IMR-90 (cell line): ENCODE results near the gene ADGRG3. TPM values are rescaled to one million over a fixed set of nuclear protein-coding genes. Genes with fewer than 3 reads are reported as not detected.

ENCODE experiments used
- ATAC-seq: fragments of 200-7000 bp; cut with Tn5 transposase; 2 replicates; pipeline ENCODE4 v1.9.1; 2020; ENCODE audit warnings: low read depth, mild to moderate bottlenecking, moderate library complexity
- BruUV-seq: library from RNA; stranded (reverse); fragments of 400-500 nt; replicated peaks from 2 replicates; lab custom pipeline; 2021; lab: Mats Ljungman, UMichigan
- CTCF ChIA-PET: fragments of 300-600 bp; formaldehyde crosslinking; extraction: SDS; loops from one replicate; lab custom pipeline; 2021; ENCODE audit warnings: antibody characterized with exemption; lab: Yijun Ruan, JAX
- POLR2A ChIA-PET: fragments of 300-600 bp; sonication (Branson Sonifier 250); formaldehyde crosslinking; loops from one replicate; lab custom pipeline; 2022; ENCODE audit warnings: antibody characterized with exemption; ENCODE audit not compliant: unreplicated experiment; lab: Charles Lee
- DNase-seq: peaks from one replicate; pipeline ENCODE4 v3.0.0; 2013
- H2AFZ ChIP-seq: replicated peaks from 2 replicates; pipeline ENCODE3; 2013; ENCODE audit warnings: low read length, mild to moderate bottlenecking; ENCODE audit not compliant: poor library complexity
- H2AK5ac ChIP-seq: 2 replicates; pipeline ENCODE4 v1.6.1; 2013; ENCODE audit warnings: low read depth, low read length, inconsistent platforms
- H2AK9ac ChIP-seq: replicated peaks from 2 replicates; pipeline ENCODE3; 2013; ENCODE audit warnings: mild to moderate bottlenecking, low read depth, low read length, moderate library complexity; ENCODE audit not compliant: poor library complexity
- H2BK120ac ChIP-seq: 2 replicates; pipeline ENCODE4 v1.6.1; 2013; ENCODE audit warnings: low read depth, low read length, inconsistent platforms
- H2BK15ac ChIP-seq: 3 replicates; pipeline ENCODE4 v1.6.1; 2013; ENCODE audit warnings: low read depth, low read length, inconsistent platforms
- H2BK20ac ChIP-seq: 2 replicates; pipeline ENCODE4 v1.6.1; 2013; ENCODE audit warnings: low read depth, mild to moderate bottlenecking, inconsistent platforms, low read length, moderate library complexity
- H2BK5ac ChIP-seq: 2 replicates; pipeline ENCODE4 v1.6.1; 2013; ENCODE audit warnings: mild to moderate bottlenecking, low read depth, low read length, inconsistent platforms; ENCODE audit not compliant: poor library complexity, severe bottlenecking
- H3K14ac ChIP-seq: replicated peaks from 2 replicates; pipeline ENCODE4 v1.6.1; 2013; ENCODE audit warnings: low read depth, low read length, inconsistent platforms
- H3K18ac ChIP-seq: 2 replicates; pipeline ENCODE4 v1.6.1; 2013; ENCODE audit warnings: low read depth, low read length, control low read depth
- H3K23ac ChIP-seq: 2 replicates; pipeline ENCODE4 v1.6.1; 2013; ENCODE audit warnings: low read depth, low read length, inconsistent platforms
- H3K27ac ChIP-seq: 2 replicates; pipeline ENCODE4 v1.5.1; 2013; ENCODE audit warnings: mild to moderate bottlenecking, control low read depth, low read length; ENCODE audit not compliant: insufficient read depth
- H3K27me3 ChIP-seq: 2 replicates; pipeline ENCODE4 v1.6.1; 2013; ENCODE audit warnings: low read length; ENCODE audit not compliant: control insufficient read depth, insufficient read depth
- H3K36me3 ChIP-seq: 2 replicates; pipeline ENCODE4 v1.6.1; 2013; ENCODE audit warnings: low read length, mixed read lengths; ENCODE audit not compliant: control insufficient read depth, insufficient read depth
- H3K4ac ChIP-seq: 2 replicates; pipeline ENCODE4 v1.6.1; 2013; ENCODE audit warnings: low read depth, low read length, inconsistent platforms
- H3K4me1 ChIP-seq: 2 replicates; pipeline ENCODE4 v1.6.1; 2013; ENCODE audit warnings: low read length, mixed read lengths; ENCODE audit not compliant: control insufficient read depth, insufficient read depth
- H3K4me2 ChIP-seq: 2 replicates; pipeline ENCODE4 v1.6.1; 2013; ENCODE audit warnings: low read depth, mild to moderate bottlenecking, control low read depth, low read length, moderate library complexity
- H3K4me3 ChIP-seq: 2 replicates; pipeline ENCODE4 v1.5.1; 2013; ENCODE audit warnings: low read depth, mild to moderate bottlenecking, control low read depth, low read length, moderate library complexity; ENCODE audit not compliant: insufficient read depth
- H3K56ac ChIP-seq: 2 replicates; pipeline ENCODE4 v1.6.1; 2013; ENCODE audit warnings: low read length, inconsistent platforms; ENCODE audit not compliant: insufficient read depth; ENCODE audit errors: extremely low read depth
- H3K79me1 ChIP-seq, 2 experiments: 2 replicates each; pipeline ENCODE4 v1.6.1; 2013; ENCODE audit warnings: low read length in 2 of 2, inconsistent platforms in 1 of 2, low read depth in 1 of 2
- H3K9ac ChIP-seq: 2 replicates; pipeline ENCODE4 v1.6.1; 2013; ENCODE audit warnings: low read depth, low read length, control low read depth
- H3K9me1 ChIP-seq: 2 replicates; pipeline ENCODE4 v1.6.1; 2013; ENCODE audit warnings: low read length, inconsistent platforms; ENCODE audit not compliant: insufficient read depth
- H3K9me3 ChIP-seq: 2 replicates; pipeline ENCODE4 v1.6.1; 2013; ENCODE audit warnings: low read length; ENCODE audit not compliant: control insufficient read depth, insufficient read depth
- H4K20me1 ChIP-seq: 2 replicates; pipeline ENCODE4 v1.6.1; 2013; ENCODE audit warnings: low read length, inconsistent platforms; ENCODE audit not compliant: insufficient read depth
- H4K5ac ChIP-seq: 2 replicates; pipeline ENCODE4 v1.6.1; 2013; ENCODE audit warnings: mild to moderate bottlenecking, low read depth, low read length, control low read depth
- H4K8ac ChIP-seq, 2 experiments: 2 replicates each; pipeline ENCODE4 v1.6.1; 2013; ENCODE audit warnings: low read depth in 2 of 2, low read length in 2 of 2, control low read depth in 1 of 2, inconsistent platforms in 1 of 2
- H4K91ac ChIP-seq: 2 replicates; pipeline ENCODE4 v1.6.1; 2013; ENCODE audit warnings: low read depth, low read length, inconsistent platforms; ENCODE audit not compliant: insufficient read depth
- BHLHE40 ChIP-seq: fragments of 150-350 bp; IDR thresholded peaks from 2 replicates; pipeline ENCODE4 v1.6.1; 2016; ENCODE audit warnings: mild to moderate bottlenecking, low read depth, low read length
- CHD1 ChIP-seq: IDR thresholded peaks from 2 replicates; pipeline ENCODE4 v1.6.1; 2012; ENCODE audit warnings: low read depth, low read length, improper control_type of control experiment
- MAFK ChIP-seq: IDR thresholded peaks from 2 replicates; pipeline ENCODE4 v1.6.1; 2012; ENCODE audit warnings: low read depth, low read length, improper control_type of control experiment
- MXI1 ChIP-seq: IDR thresholded peaks from 2 replicates; pipeline ENCODE4 v1.6.1; 2012; ENCODE audit warnings: low read depth, mild to moderate bottlenecking, low read length, moderate library complexity, borderline replicate concordance
- RAD21 ChIP-seq: IDR thresholded peaks from 2 replicates; pipeline ENCODE4 v1.6.1; 2012; ENCODE audit warnings: low read length, improper control_type of control experiment
- RCOR1 ChIP-seq: IDR thresholded peaks from 2 replicates; pipeline ENCODE4 v1.6.1; 2012; ENCODE audit warnings: mild to moderate bottlenecking, low read length, improper control_type of control experiment; ENCODE audit not compliant: insufficient replicate concordance
- SMC3 ChIP-seq: fragments of 150-350 bp; IDR thresholded peaks from 2 replicates; pipeline ENCODE4 v1.6.1; 2016; ENCODE audit warnings: low read depth, mild to moderate bottlenecking, antibody characterized with exemption, low read length, moderate library complexity
- WGBS, 2 experiments: methylation state at CpG; one replicate each; pipeline versions ENCODE4 v1.1.5 to v1.1.7; 2013; ENCODE audit warnings: missing lambda C conversion rate in 2 of 2; ENCODE audit not compliant: insufficient read length in 1 of 2; ENCODE audit errors: extremely low coverage in 2 of 2; 5-methylcytosine and 5-hydroxymethylcytosine counted together
- dilution Hi-C: fragments of 300-500 bp; cut with HindIII; formaldehyde crosslinking; loops from one replicate; pipeline ENCODE4 v1.14.3; 2018; ENCODE audit warnings: low sequenced_read_pairs; ENCODE audit not compliant: unreplicated experiment
- in situ Hi-C: fragments of 300-500 bp; cut with MboI; formaldehyde crosslinking; loops from 3 replicates; pipeline ENCODE4 v1.14.3; 2019; ENCODE audit warnings: low sequenced_read_pairs, inconsistent platforms, mixed read lengths
- intact Hi-C: fragments of 100-400 bp; cut with micrococcal nuclease; formaldehyde crosslinking; loops from 2 replicates; pipeline ENCODE4 v1.10.0; 2022
- polyA plus RNA-seq, 3 experiments: library from polyadenylated mRNA; depleted of rRNA; stranded (reverse); fragments of >200 nt; gene quantifications; 2 replicates each; pipeline ENCODE4 v1.2.3, GENCODE V29; 2012; ENCODE audit warnings: low replicate concordance in 1 of 3
- total RNA-seq: library from RNA; depleted of rRNA; stranded (reverse); fragments of >200 nt; gene quantifications from 2 replicates; pipeline ENCODE4 v1.2.3, GENCODE V29; 2012

Gene ADGRG3
- total and polyA plus RNA-seq, 2 of the 4 experiments (the other 2 are of a cell fraction) = not detected

- H2BK15ac ChIP-seq = 0 out of 3 replicates have a peak overlapping the region, but pooled peaks have one; percentile 44
- dilution Hi-C loops (no loop called here), in situ Hi-C loops (no loop called here), intact Hi-C loops (loop anchor here (10.0 kb wide), 1 partner anchor 359 kb away; the partner anchor contains the start of genes USB1 and ZNF319)
- peaks cover 8% of the 10 kb centered on the region for H3K4me1 ChIP-seq
- no peak overlapping the region for H2BK5ac ChIP-seq
- H2BK120ac ChIP-seq = peak overlapping the region; percentile 53
- ATAC-seq = peak; percentile 16; the same call in 1 of the 2 replicates
- 0 out of 2 replicates have a peak overlapping the region, but pooled peaks have one; percentile 10 for H3K4ac ChIP-seq
- DNase-seq = peak; percentile 52
- no peak overlapping the region for H3K18ac ChIP-seq
- H3K9me3 ChIP-seq = no peaks in the 10 kb centered on the region
- H3K14ac ChIP-seq = 0 out of 2 replicates have a peak overlapping the region, but pooled peaks have one; percentile 4
- no peak overlapping the region for H2BK20ac ChIP-seq
- no peaks in the 10 kb centered on the region for H3K27me3 ChIP-seq
- 84% methylated on average over 6 of the region's 24 CpGs; no CpG with 5 or more reads in 1 of the 2 experiments for WGBS, 2 experiments
- BruUV-seq = no TSS peak
- ChIA-PET CTCF (interaction anchor here (1.1 kb wide), 1 partner anchor 71 kb away, joined by 3 read pairs; no protein-coding TSS in a partner anchor), POLR2A (no interaction called here)
- no peak for TF ChIP-seq MXI1
- no peak for TF ChIP-seq MAFK
- TF ChIP-seq SMC3 = no peak
- TF ChIP-seq BHLHE40 = no peak
- TF ChIP-seq CHD1 = no peak
- no peak for TF ChIP-seq RCOR1
- no peak for TF ChIP-seq RAD21
- no peaks in the 10 kb centered on the region for H4K20me1 ChIP-seq
- H2AK9ac ChIP-seq = peak overlapping the region; percentile 7
- H3K4me3 ChIP-seq = no peak overlapping the region
- H3K4me2 ChIP-seq = no peak overlapping the region
- peak overlapping the region; percentile 88 for H2AK5ac ChIP-seq
- H3K56ac ChIP-seq = no peak overlapping the region
- H4K91ac ChIP-seq = peak overlapping the region; percentile 7
- H3K9me1 ChIP-seq = peaks cover 19% of the 10 kb centered on the region
- no peak overlapping the region for H3K9ac ChIP-seq
- no peaks in the 10 kb centered on the region for H3K36me3 ChIP-seq
- peak overlapping the region; percentile 49 to 54; a peak in 3 of 4 replicates for H4K8ac ChIP-seq
- H2AFZ ChIP-seq = peak overlapping the region; percentile 53
- no peak overlapping the region for H3K23ac ChIP-seq
- H4K5ac ChIP-seq = no peak overlapping the region
- no peaks in the 10 kb centered on the region for H3K79me1 ChIP-seq
- H3K27ac ChIP-seq = no peak overlapping the region
These were observed 22.3 kb upstream of the ADGRG3 start for GRCh38 chr16:57645691-57646387.
